DND-41 (cell line): ENCODE data around the gene SHISA7.

ENCODE experiments used
- CTCF ChIP-seq: IDR thresholded peaks from 2 replicates; pipeline ENCODE4 v1.5.1; 2012; ENCODE audit warnings: borderline replicate concordance, low read length, moderate library complexity, mild to moderate bottlenecking; ENCODE audit not compliant: poor library complexity, severe bottlenecking; ENCODE audit errors: extremely low read depth
- EZH2 ChIP-seq: IDR thresholded peaks from 3 replicates; pipeline ENCODE4 v1.6.1; 2012; ENCODE audit warnings: borderline replicate concordance, low read depth, mild to moderate bottlenecking, moderate library complexity, low read length, inconsistent platforms; ENCODE audit not compliant: severe bottlenecking

- TF ChIP-seq CTCF = no peak
- TF ChIP-seq EZH2 = no peak
Observed at GRCh38 chr19:55459950-55460657, 17.0 kb upstream of the SHISA7 start.
